Fibroblast of lung (primary cell): ENCODE results near the gene SPEG.

Experiments used
- EZH2 ChIP-seq: IDR thresholded peaks from 2 replicates; pipeline ENCODE4 v1.5.1; 2012; ENCODE audit warnings: low read length, control low read depth, mild to moderate bottlenecking; ENCODE audit errors: missing control alignments
- TF ChIP-seq, protein P1 (sequence below), 2 donors: IDR thresholded peaks in 1 of 2; conservative IDR thresholded peaks in 1 of 2; 1 replicate in 1 of 2; 2 replicates in 1 of 2; pipeline ENCODE4 v1.5.1; 2011 to 2012; ENCODE audit warnings: low read length in 2 of 2, control low read depth in 1 of 2, inconsistent platforms in 1 of 2, low read depth in 1 of 2, mild to moderate bottlenecking in 1 of 2

DNA sequence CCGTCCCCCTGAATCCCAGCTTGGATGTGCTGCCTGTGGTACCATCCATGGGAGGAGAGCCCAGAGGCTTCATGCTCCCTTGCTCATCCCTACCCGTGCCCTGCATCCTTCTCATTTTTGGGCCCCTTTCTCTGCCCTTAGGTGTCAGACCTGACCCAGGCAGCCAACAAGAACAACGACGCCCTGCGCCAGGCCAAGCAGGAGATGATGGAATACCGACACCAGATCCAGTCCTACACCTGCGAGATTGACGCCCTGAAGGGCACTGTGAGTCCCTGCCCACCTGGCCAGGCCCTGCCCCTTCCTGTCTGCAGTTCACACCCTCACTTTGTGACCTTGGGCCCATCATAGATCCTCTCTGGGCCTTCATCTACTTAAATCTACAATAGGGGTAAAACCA is 14.0 kb upstream of the SPEG start:
- TF ChIP-seq, protein P1, sequence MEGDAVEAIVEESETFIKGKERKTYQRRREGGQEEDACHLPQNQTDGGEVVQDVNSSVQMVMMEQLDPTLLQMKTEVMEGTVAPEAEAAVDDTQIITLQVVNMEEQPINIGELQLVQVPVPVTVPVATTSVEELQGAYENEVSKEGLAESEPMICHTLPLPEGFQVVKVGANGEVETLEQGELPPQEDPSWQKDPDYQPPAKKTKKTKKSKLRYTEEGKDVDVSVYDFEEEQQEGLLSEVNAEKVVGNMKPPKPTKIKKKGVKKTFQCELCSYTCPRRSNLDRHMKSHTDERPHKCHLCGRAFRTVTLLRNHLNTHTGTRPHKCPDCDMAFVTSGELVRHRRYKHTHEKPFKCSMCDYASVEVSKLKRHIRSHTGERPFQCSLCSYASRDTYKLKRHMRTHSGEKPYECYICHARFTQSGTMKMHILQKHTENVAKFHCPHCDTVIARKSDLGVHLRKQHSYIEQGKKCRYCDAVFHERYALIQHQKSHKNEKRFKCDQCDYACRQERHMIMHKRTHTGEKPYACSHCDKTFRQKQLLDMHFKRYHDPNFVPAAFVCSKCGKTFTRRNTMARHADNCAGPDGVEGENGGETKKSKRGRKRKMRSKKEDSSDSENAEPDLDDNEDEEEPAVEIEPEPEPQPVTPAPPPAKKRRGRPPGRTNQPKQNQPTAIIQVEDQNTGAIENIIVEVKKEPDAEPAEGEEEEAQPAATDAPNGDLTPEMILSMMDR (conservative IDR thresholded peaks at IDR 0.05 in 1 of 2, IDR thresholded peaks at IDR 0.05 in 1 of 2; ENCODE audit: low read depth in 1 of 2, low read length in 2 of 2) = no peak
- TF ChIP-seq EZH2 = no peak
